ENCODE data around the gene FAM9C. TPM values are rescaled to one million over a fixed set of nuclear protein-coding genes. Genes with fewer than 3 reads are reported as not detected.

FAM9C gene
- total RNA-seq, 4 donors from 2014 or later = not detected

GRCh38 chrX:13029887-13030771 is 14.3 kb downstream of the FAM9C start:
- Histone ChIP-seq H3K27ac (peak overlapping the region in 3 of 4 donors; percentile 40 to 68 (median 57)), H3K27me3 (no peaks in the 10 kb centered on the region), H3K36me3 (no peaks in the 10 kb centered on the region), H3K9me3 (no peaks in the 10 kb centered on the region), H3K4me1 (no peaks in the 10 kb centered on the region), H3K4me3 (no peak overlapping the region)
- DNase-seq = no peak
- TF ChIP-seq POLR2A (IDR thresholded peaks at IDR 0.05) (no peak), CTCF (IDR thresholded peaks at IDR 0.05 in 4 of 5, conservative IDR thresholded peaks at IDR 0.05 in 1 of 5) (no peak)
- ATAC-seq = peak in 1 of 2 donors; percentile 33
- intact Hi-C loops (cut with DNase I; ENCODE audit: low total_unique reads) (no loop called here), in situ Hi-C loops (cut with MboI; ENCODE audit: low sequenced_read_pairs in 4 of 4) (no loop called here)

- Histone ChIP-seq H3K9me3 (no peaks in the 10 kb centered on the region), H3K4me3 (no peak overlapping the region), H3K27ac (peak overlapping the region; percentile 36 to 68 (median 49)), H3K4me1 (no peaks in the 10 kb centered on the region), H3K27me3 (no peaks in the 10 kb centered on the region), H3K36me3 (no peaks in the 10 kb centered on the region)
- in situ Hi-C loops (cut with MboI; ENCODE audit: low sequenced_read_pairs in 4 of 4) = no loop called here
- ATAC-seq (no peak), DNase-seq (no peak)
- intact Hi-C loops (cut with DNase I; ENCODE audit: low total_unique reads) = no loop called here
- TF ChIP-seq CTCF (IDR thresholded peaks at IDR 0.05 in 4 of 5, conservative IDR thresholded peaks at IDR 0.05 in 1 of 5) (no peak), POLR2A (IDR thresholded peaks at IDR 0.05) (no peak)
Measured at GRCh38 chrX:13029637-13029886, 14.9 kb downstream of the FAM9C start.

GRCh38 chrX:13028871-13029636 is 15.4 kb downstream of the FAM9C start:
- Histone ChIP-seq H3K4me1 (no peaks in the 10 kb centered on the region), H3K4me3 (no peak overlapping the region), H3K36me3 (no peaks in the 10 kb centered on the region), H3K27ac (peak overlapping the region; percentile 36 to 68 (median 49)), H3K27me3 (no peaks in the 10 kb centered on the region), H3K9me3 (no peaks in the 10 kb centered on the region)
- DNase-seq = peak; percentile 3 to 15
- no peak for ATAC-seq
- in situ Hi-C loops (cut with MboI; ENCODE audit: low sequenced_read_pairs in 4 of 4) (no loop called here), intact Hi-C loops (cut with DNase I; ENCODE audit: low total_unique reads) (no loop called here)
- TF ChIP-seq CTCF (IDR thresholded peaks at IDR 0.05 in 4 of 5, conservative IDR thresholded peaks at IDR 0.05 in 1 of 5) (no peak), POLR2A (IDR thresholded peaks at IDR 0.05) (no peak)

GRCh38 chrX:13026877-13027652 is 17.4 kb downstream of the FAM9C start:
- H3K4me1 ChIP-seq = no peaks in the 10 kb centered on the region
- intact Hi-C loops (cut with DNase I; ENCODE audit: low total_unique reads) = no loop called here
- H3K36me3 ChIP-seq = no peaks in the 10 kb centered on the region
- H3K27ac ChIP-seq = no peak overlapping the region
- no peaks in the 10 kb centered on the region for H3K27me3 ChIP-seq
- H3K4me3 ChIP-seq = no peak overlapping the region
- TF ChIP-seq CTCF (IDR thresholded peaks at IDR 0.05 in 4 of 5, conservative IDR thresholded peaks at IDR 0.05 in 1 of 5) (no peak), POLR2A (IDR thresholded peaks at IDR 0.05) (no peak)
- DNase-seq (no peak), ATAC-seq (no peak)
- no peaks in the 10 kb centered on the region for H3K9me3 ChIP-seq
- in situ Hi-C loops (cut with MboI; ENCODE audit: low sequenced_read_pairs in 4 of 4) = no loop called here
